Large intestine (tissue), 3 donors: ENCODE results near the gene POU6F2. TPM values are rescaled to one million over a fixed set of nuclear protein-coding genes. Genes with fewer than 3 reads are reported as not detected.

Source experiments
- DNase-seq, 2 donors: peaks; one replicate each; pipeline versions ENCODE4 v3.0.0 to v3.0.0-alpha.2; 2013
- H3K27ac ChIP-seq: one replicate; pipeline ENCODE4 v1.5.1; 2013; ENCODE audit warnings: low read length
- H3K27me3 ChIP-seq: 2 replicates; pipeline ENCODE4 v1.6.1; 2013; ENCODE audit warnings: low read length; ENCODE audit not compliant: control insufficient read depth, insufficient read depth
- H3K36me3 ChIP-seq: 2 replicates; pipeline ENCODE4 v1.6.1; 2013; ENCODE audit warnings: low read length; ENCODE audit not compliant: control insufficient read depth, insufficient read depth
- H3K4me1 ChIP-seq: one replicate; pipeline ENCODE4 v1.6.1; 2013; ENCODE audit warnings: low read length; ENCODE audit not compliant: control insufficient read depth, insufficient read depth
- H3K4me3 ChIP-seq: one replicate; pipeline ENCODE4 v1.5.1; 2013; ENCODE audit warnings: low read length
- H3K9me3 ChIP-seq: one replicate; pipeline ENCODE4 v1.6.1; 2013; ENCODE audit warnings: mild to moderate bottlenecking, low read depth, low read length, moderate library complexity; ENCODE audit not compliant: control insufficient read depth
- WGBS: methylation state at CpG from one replicate; pipeline ENCODE4 v1.1.5; 2013; ENCODE audit warnings: low lambda C conversion rate; ENCODE audit not compliant: insufficient coverage; 5-methylcytosine and 5-hydroxymethylcytosine counted together
- polyA plus RNA-seq: library from polyadenylated mRNA; unstranded; fragments of 120-200 nt; gene quantifications from one replicate; pipeline ENCODE4 v1.2.1, GENCODE V29; 2013

The POU6F2 gene
- polyA plus RNA-seq, 1 donor: 0.19 TPM

GRCh38 chr7:39291628-39292410 lies 314.1 kb downstream of the POU6F2 start:
- no peaks in the 10 kb centered on the region for H3K27me3 ChIP-seq
- H3K27ac ChIP-seq: peak overlapping the region; percentile 60
- H3K4me1 ChIP-seq: peaks cover 12% of the 10 kb centered on the region
- peaks cover 3% of the 10 kb centered on the region for H3K9me3 ChIP-seq
- no CpG with 5 or more reads among the region's 10 CpGs for WGBS
- DNase-seq: peak; percentile 29 to 84
- no peaks in the 10 kb centered on the region for H3K36me3 ChIP-seq
- H3K4me3 ChIP-seq: no peak overlapping the region

DNA sequence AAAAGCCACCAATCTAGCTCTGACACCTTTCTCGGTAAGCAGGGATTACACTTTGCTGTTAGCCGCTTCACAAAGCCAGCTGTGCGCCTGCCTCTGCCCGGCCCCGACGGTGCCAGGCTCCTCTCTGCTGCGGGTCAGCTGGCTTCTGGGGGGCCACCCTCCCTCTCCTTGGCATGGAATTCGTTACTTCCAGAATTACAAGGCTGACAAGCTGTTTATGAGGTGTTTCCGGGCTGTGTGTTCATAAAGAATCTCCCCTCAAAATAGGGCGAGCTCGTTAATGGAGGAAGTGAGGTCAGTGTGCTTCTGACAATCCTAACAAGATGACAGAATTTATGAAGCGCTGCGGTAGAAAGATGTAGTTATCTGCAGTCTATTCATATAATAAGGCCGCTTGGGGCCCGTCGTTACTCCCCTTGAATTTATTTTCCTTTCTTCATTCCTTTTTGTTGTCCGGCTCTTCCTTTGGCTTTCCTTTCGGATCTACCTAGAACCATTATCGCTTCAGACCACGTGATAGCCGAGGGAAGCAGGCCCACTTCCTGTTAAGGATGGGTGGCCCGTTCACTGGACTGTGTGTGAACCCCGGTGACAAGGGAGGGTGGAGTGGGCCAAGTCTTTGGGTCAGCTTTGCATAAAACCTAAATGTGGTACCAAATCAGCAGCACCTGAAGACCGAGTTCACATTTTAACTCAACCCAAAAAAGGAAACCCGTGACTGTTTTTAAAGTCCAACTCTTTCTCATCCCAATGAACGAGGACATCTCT lies 315.5 kb downstream of the POU6F2 start:
- DNase-seq: no peak
- Histone ChIP-seq H3K9me3 (peaks cover 3% of the 10 kb centered on the region), H3K36me3 (no peaks in the 10 kb centered on the region), H3K4me1 (peaks cover 12% of the 10 kb centered on the region), H3K27ac (no peak overlapping the region), H3K4me3 (no peak overlapping the region), H3K27me3 (no peaks in the 10 kb centered on the region)
- WGBS: 88% methylated on average over 3 of the region's 26 CpGs

DNA sequence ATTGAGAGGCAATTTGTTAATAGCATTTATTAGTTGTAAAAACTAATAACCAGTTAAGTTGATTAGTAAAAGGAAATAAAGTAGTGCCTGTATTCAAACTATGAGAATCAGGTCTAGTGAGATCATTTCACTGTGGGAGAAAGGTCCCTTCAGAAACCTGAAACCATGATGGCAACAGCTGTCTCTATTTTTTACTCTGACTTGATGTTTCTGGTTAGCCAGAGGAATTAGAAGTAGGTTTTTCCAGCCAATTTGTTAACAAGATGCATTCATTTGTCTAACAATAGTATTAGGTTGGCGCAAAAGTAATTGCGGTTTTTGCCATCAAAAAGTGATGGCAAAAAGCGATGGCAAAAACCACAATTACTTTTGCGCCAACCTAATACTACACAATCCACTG lies 316.3 kb downstream of the POU6F2 start:
- peaks cover 3% of the 10 kb centered on the region for H3K9me3 ChIP-seq
- H3K27ac ChIP-seq: no peak overlapping the region
- no peaks in the 10 kb centered on the region for H3K36me3 ChIP-seq
- DNase-seq: no peak
- WGBS: 100% methylated on average over 2 of the region's 4 CpGs
- no peaks in the 10 kb centered on the region for H3K27me3 ChIP-seq
- peaks cover 12% of the 10 kb centered on the region for H3K4me1 ChIP-seq
- H3K4me3 ChIP-seq: no peak overlapping the region

- Histone ChIP-seq H3K36me3 (no peaks in the 10 kb centered on the region), H3K4me1 (peaks cover 12% of the 10 kb centered on the region), H3K9me3 (peaks cover 3% of the 10 kb centered on the region), H3K27ac (peak overlapping the region; percentile 72), H3K4me3 (no peak overlapping the region), H3K27me3 (no peaks in the 10 kb centered on the region)
- peak; percentile 63 to 88 for DNase-seq
These were observed 318.1 kb downstream of the POU6F2 start for GRCh38 chr7:39295796-39296195.

- WGBS: 78% methylated on average over 2 of the region's 6 CpGs
- Histone ChIP-seq H3K27me3 (no peaks in the 10 kb centered on the region), H3K4me1 (peaks cover 7% of the 10 kb centered on the region), H3K4me3 (no peak overlapping the region), H3K9me3 (no peaks in the 10 kb centered on the region), H3K27ac (no peak overlapping the region), H3K36me3 (no peaks in the 10 kb centered on the region)
- no peak for DNase-seq
These were observed 322.0 kb downstream of the POU6F2 start for GRCh38 chr7:39299695-39300094.

DNA sequence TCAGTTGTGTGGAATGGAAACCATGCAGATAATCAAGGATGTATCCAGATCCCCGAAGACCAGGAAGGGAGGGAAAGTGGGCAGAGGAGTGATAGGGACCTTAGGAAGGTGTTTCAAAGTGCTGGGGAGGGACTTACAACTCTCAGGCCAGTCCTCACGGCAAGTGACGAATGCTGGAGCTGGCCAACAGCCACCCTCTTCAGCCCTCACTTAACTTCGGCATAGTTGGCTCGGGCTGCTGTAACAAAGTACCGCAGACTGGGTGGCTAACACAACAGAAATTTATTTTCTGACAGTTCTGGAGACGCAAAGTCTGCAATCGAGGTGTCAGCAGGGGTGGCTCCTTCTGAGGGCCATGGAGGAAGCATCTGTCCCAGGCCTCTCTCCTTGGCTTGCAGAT lies 322.6 kb downstream of the POU6F2 start:
- DNase-seq: no peak
- no peak overlapping the region for H3K27ac ChIP-seq
- peaks cover 7% of the 10 kb centered on the region for H3K4me1 ChIP-seq
- WGBS: no CpG with 5 or more reads among the region's 8 CpGs
- H3K9me3 ChIP-seq: no peaks in the 10 kb centered on the region
- H3K36me3 ChIP-seq: no peaks in the 10 kb centered on the region
- H3K4me3 ChIP-seq: no peak overlapping the region
- no peaks in the 10 kb centered on the region for H3K27me3 ChIP-seq

- Histone ChIP-seq H3K4me1 (peaks cover 3% of the 10 kb centered on the region), H3K27ac (no peak overlapping the region), H3K36me3 (no peaks in the 10 kb centered on the region), H3K9me3 (no peaks in the 10 kb centered on the region), H3K4me3 (no peak overlapping the region), H3K27me3 (no peaks in the 10 kb centered on the region)
- no peak for DNase-seq
These were observed 323.8 kb downstream of the POU6F2 start for GRCh38 chr7:39301543-39301942.

- Histone ChIP-seq H3K9me3 (no peaks in the 10 kb centered on the region), H3K36me3 (no peaks in the 10 kb centered on the region), H3K27me3 (no peaks in the 10 kb centered on the region), H3K27ac (no peak overlapping the region), H3K4me3 (no peak overlapping the region), H3K4me1 (no peaks in the 10 kb centered on the region)
- DNase-seq: no peak
- no CpG with 5 or more reads among the region's 6 CpGs for WGBS
These were observed 326.5 kb downstream of the POU6F2 start for GRCh38 chr7:39304178-39304577.

GRCh38 chr7:39304668-39305405 lies 327.1 kb downstream of the POU6F2 start:
- H3K4me3 ChIP-seq: no peak overlapping the region
- no peak overlapping the region for H3K27ac ChIP-seq
- H3K9me3 ChIP-seq: no peaks in the 10 kb centered on the region
- DNase-seq: no peak
- 60% methylated on average over 1 of the region's 3 CpGs for WGBS
- H3K36me3 ChIP-seq: no peaks in the 10 kb centered on the region
- H3K4me1 ChIP-seq: no peaks in the 10 kb centered on the region
- peaks cover 2% of the 10 kb centered on the region for H3K27me3 ChIP-seq

DNA sequence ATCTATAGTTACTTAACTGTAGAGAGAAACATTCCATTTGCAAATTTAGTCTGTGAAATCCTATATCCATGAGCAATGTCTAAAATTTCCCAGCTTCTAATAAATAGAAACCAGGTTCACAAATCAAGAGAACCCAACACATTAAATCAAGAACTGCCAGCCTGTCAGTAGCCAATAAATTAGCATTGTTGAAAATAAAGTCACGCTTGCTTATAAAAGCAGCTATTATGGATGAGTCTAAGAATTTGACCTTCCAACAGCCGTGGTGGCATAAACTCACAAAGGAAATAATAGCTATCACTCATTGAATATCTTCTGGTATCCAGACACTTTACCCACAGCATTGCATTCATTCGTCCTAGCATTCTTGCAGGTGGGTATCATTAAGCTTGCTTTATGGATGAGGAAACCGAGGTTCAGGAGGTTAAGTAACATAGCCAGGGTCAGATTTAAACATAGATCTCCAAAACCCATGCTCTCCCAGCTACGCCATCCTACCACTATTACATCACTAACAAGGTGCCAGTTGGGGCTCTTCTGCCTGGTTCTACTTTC lies 328.4 kb downstream of the POU6F2 start:
- DNase-seq: no peak
- H3K9me3 ChIP-seq: no peaks in the 10 kb centered on the region
- H3K27me3 ChIP-seq: peaks cover 6% of the 10 kb centered on the region
- no peak overlapping the region for H3K4me3 ChIP-seq
- H3K27ac ChIP-seq: no peak overlapping the region
- no peaks in the 10 kb centered on the region for H3K4me1 ChIP-seq
- WGBS: 70% methylated on average over 2 of the region's 5 CpGs
- H3K36me3 ChIP-seq: no peaks in the 10 kb centered on the region
